Colon (tissue), 2 donors: ENCODE data around the gene SIN3A.
"Not testable (repeated sequence)": the region's sequence is repeated elsewhere in the genome, so short reads cannot be mapped to it uniquely, and the experiment has no call there.

Source experiments
- FAIRE-seq: peaks from 2 replicates; lab custom pipeline; 2012; peaks lifted over from hg19 to GRCh38; lab: Jason Lieb, UNC
- donor health status: control.
- donor health status: control.

SIN3A gene

DNA sequence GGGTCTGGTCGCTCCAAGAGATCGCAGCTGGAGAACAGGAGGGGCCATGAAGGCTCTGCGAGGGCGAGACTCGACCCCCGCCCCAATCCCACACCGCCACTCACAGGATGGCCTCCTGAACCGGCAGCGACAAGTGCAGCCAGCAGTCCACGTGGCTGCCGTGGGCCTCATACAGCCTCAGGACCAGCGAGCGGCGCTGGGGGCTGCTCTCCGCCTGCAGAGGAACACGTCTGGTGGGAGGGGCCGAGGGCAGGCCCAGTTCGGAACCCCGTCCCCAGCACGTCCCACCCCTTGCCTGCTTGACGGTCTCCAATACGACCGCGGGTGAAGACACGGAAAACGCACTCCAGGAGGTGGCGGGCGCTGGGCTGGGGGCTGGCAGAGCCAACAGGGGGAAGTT is 95.5 kb downstream of the SIN3A start:
- FAIRE-seq, result no peak

DNA sequence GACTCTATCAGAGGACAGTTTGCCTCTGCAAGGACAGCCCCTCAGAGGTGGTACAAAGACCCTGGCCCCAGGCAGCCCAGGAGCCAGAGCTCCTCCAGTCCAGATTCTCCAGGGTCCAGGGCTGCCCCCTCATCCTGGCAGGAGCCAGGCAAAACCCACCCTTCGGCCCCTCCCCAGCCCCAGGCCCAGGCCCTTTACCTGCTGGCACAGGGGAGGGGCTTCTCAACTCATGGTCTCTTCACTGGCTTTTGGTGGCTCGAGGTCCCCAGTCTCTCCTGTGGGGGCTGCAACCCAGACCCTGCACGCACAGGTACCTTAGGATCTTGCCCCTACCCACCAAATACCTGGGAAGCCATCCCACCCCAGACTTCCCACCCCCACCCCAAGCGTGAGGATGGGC is 96.1 kb downstream of the SIN3A start:
- no peak for FAIRE-seq

DNA sequence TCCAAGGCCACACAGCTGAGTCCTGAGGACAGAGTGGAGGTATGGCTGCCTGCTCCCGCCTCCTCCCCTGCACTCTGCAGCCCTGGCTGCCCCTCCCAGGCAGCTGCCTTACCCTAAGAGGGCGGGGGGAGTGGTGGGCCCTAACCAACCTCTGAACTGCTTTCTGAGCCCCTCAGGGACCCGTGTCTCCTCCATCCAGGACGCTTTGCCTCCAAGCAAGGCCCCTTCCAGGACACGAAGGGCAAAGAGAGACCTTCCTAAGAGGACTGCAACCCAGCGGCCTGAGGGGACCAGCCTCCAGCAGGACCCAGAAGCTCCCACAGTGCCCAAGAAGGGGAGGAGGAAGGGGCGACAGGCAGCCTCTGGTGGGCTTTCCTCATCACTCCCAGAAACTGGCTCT is 97.0 kb downstream of the SIN3A start:
- FAIRE-seq, result no peak

DNA sequence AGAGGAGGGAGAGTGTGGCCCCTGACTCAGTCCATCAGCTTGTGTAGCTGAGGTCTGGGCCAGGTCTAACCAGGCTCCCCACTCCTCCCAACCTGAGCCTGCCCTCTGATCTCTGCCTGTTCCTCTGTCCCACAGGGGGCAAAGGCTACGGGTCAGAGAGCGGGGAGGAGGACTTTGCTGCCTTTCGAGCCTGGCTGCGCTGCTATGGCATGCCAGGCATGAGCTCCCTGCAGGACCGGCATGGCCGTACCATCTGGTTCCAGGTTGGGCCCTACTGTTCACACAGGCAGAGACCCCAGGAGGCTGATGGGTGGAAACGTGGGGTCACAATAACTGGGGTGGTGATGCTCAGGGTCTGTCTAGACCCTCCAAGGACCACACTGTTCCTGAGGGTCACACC is 97.9 kb downstream of the SIN3A start:
- FAIRE-seq, result no peak

DNA sequence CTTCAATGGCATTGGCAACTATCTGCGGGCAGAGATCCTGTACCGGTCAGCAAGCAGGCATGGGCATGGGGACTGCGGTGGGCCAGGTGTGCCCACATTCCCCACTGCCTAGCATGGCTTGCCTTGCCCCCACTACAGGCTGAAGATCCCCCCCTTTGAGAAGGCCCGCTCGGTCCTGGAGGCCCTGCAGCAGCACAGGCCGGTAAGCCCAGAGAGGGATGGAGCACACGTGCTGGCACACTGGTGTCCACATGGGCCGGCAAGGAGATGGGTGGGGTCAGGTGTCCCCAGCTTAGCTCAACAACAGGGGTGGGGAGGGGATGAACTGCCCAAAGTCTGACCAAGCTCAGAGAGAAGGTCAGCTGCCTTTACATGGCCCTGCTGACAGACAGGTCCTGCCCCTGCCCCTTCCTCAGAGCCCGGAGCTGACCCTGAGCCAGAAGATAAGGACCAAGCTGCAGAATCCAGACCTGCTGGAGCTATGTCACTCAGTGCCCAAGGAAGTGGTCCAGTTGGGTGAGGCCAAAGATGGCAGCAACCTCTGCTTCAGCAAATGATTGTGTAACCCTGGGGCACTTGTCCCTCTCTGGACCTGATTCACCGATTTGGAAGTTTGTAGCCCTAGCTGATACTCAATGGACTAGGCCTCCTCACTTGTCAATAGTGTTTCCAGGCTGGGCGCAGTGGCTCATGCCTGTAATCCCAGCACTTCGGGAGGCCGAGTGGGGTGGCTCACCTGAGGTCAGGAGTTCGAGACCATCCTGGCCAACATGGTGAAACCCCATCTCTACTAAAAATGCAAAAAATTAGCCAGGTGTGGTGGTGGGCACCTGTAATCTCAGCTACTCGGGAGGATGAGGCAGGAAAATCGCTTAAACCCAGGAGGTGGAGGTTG is 99.1 kb downstream of the SIN3A start:
- no peak for FAIRE-seq

DNA sequence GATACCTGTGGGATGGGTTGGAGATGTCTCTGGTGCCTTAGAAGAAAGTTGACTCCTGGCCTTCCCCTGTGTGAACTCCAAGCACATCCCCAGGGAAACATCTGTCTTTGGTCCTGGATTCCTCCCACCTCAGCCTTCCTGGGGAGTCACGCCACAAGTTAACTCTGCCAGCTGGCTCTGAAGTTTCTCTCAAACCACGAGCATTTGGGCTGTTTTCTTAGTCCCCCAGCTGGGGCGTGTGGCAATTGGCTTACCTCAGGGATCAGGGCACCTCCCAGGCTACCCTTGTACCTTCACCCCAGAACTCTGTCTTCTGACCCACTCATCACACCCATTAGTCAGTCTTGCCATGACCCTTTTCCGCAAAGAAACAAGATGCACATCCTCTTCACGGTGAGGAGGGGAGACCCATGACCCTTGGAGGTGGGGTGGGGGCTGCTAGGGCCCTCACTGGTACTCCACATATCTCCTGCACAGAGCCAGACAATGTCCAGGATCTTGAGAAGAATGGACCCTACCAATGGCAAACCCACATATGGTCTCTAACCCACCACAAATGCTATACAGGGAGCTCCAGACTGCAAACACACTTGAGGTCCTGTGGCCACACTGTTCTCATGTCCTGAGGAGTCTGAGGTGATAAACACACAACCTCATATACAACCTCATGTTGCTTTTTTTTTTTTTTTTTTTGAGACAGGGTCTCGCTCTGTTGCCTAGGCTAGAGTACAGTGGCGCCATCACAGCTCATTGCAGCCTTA is 100.7 kb downstream of the SIN3A start:
- no peak for FAIRE-seq

DNA sequence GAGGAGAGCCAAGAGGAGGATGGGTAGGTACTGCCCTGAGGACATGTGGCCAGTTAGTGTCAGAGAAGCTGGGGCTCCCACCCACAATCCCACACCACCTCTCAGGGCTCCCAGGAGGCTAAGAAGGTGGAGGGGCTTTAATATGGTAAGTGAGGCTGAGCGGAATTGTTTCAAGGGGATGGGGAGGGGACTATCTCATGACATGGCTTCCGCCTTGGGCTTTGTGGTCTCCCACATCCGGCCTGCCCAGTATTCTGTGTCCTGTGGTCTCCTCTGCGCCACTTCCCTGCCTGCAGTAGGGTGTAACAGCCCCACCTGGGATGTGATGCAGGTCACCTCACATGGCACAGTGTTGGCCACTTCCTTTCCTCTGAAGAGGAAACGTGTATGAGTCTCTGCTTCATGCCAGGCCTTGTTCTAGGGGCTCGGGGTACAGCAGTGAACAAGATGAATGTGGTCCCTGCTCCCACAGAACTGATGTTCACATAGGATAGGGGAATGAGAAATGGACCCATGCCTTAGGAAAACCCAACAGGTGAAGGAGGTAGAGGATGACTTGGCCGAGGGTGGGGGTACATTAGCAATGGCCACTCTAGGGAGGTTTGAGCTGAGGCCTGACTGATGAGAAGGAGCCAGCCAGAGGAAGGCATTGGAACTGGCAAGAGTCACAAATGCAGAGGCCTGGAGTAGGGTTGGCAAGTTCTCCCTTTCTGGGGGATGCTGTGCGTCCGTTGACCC is 101.5 kb downstream of the SIN3A start:
- FAIRE-seq, result no peak

DNA sequence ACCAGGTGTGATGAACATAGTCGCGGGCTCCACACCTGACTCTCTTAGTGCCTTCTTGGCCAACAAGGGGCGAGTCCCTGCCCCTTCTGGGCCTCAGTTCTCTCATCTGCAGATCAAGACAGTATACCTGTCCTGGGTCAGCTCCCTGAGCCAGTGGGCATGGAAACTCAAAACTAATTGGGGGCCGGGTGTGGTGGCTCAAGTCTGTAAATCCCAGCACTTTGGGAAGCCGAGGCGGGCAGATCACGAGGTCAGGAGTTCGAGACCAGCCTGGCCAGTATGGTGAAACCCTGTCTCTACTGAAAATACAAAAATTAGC is 102.2 kb downstream of the SIN3A start:
- not testable (repeated sequence) for FAIRE-seq

DNA sequence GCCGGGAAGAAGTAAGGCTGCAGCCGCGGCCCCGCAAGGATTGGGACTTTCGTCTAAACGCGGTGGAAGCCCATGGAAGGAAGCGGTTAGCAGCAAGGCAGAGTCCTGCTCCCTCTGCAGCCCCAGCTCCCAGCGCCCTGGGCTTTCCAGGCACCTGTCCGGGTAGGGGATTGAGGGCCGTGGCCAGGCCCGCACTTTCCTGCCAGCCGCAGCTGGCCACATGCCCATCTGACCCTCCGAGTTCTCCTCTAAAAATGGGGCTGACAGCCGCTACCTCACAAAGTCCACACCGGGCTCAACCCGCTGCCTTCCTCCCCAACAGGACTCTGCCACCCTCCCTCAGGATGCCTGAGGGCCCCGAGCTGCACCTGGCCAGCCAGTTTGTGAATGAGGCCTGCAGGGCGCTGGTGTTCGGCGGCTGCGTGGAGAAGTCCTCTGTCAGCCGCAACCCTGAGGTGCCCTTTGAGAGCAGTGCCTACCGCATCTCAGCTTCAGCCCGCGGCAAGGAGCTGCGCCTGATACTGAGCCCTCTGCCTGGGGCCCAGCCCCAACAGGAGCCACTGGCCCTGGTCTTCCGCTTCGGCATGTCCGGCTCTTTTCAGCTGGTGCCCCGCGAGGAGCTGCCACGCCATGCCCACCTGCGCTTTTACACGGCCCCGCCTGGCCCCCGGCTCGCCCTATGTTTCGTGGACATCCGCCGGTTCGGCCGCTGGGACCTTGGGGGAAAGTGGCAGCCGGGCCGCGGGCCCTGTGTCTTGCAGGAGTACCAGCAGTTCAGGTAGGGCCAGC is 102.7 kb downstream of the SIN3A start:
- FAIRE-seq, result no peak

DNA sequence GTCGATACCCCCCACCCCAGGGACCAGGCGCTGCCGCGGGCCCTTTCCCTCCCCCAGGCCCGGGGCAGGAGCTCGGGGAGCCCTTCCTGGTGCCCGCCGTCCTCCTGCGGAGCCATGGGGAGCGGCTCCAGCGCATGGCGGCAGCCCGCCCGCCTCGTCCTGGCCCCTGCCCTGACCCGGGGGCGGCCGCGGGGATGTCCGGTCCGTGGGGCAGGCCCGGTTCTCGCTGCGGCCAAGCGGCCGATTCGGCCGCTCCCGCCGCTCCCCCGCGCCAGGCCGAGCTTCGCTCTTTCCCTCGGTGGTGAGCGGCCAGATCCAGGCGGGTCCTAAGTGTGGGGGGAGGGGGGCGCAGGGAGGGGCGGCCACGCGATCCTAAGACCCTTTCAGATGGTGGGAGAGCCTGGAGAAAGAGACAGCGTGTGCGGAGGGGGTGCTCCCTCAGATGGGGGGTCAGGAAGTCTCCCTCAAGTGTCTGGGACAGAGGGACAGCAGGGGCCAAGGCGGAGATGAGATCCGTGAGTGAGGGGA is 103.4 kb downstream of the SIN3A start:
- no peak for FAIRE-seq

DNA sequence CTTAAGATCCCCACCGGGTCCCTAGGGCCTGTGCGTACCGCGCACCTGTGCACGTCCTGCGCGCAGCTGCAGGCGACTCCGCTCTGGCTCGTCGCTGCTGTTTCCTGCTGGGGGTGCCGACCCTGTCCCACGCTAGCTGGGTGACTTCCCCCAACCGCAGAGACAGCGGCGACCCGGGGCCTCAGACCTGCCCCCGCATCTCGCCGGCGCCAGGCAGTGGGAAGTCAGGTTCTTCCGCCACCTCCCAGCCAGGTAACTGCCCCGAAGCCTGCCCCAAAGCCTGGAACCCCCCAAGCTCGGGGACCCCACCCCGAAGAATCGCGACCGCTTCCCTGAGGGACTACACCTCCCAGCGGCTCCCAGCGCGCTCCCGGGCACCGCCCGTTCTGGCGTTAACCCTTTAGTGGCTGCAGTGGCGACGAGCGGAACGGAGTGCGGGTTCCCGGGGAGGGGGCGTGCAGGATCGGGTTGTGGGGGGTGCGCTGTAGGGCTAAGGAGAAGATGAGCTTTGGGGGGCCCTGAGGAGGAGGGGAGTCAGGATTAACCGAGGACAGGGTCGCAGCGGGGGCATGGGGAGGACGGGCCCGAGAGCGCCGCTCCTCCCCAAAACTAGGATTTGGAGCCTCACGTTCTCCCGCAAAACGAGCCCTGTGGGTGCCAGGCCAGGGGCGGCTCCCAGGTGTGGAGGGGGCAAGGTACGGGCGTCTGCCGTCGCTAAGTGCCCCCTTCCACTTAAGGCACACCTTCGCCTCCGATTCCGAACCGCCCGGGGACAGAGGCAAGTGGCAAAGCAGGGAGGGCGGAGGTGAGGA is 104.1 kb downstream of the SIN3A start:
- FAIRE-seq, result no peak

DNA sequence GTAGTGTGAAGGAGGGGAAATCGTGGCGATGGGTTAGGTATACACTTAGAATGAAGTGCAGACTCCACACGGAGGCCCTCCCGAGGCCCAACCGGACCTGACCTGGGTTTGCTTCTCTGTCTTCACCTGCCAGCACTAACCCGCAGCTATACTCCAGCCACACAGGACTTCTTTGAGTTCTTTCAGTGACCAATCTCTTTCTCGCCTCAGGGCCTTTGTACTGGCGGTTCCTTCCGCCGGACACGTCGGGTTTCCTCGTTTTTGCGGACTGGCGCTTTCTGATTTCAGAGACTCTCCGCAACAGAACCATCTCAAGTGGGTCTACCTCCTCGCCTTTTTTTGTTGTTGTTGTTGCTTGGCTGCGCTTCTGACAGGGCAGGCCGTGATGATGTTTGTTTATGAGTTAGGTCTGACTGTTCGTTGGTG is 104.7 kb downstream of the SIN3A start, which contains the start of gene NEIL1:
Gene NEIL1, plus strand, starts transcription at position 244 of the 426 bp plus-strand sequence. CDS start 1,867 bp downstream, outside the sequence.
- FAIRE-seq, result no peak

DNA sequence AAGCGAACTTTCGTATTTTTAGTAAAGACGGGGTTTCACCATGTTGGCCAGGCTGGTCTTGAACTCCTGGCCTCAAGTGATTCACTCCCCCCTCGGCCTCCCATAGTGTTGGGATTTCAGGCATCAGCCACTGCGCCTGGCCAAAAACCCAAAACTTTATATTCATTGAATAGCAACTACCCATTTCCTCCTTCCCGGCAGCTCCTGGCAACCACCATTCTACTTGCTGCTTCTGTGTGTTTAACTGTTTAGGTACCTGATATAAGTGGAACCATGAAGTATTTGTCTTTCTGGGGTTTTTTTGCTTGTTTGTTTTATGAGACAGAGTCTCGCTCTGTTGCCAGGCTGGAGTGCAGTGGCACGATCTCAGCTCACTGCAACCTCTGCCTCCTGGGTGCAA is 107.5 kb downstream of the SIN3A start:
- not testable (repeated sequence) for FAIRE-seq

DNA sequence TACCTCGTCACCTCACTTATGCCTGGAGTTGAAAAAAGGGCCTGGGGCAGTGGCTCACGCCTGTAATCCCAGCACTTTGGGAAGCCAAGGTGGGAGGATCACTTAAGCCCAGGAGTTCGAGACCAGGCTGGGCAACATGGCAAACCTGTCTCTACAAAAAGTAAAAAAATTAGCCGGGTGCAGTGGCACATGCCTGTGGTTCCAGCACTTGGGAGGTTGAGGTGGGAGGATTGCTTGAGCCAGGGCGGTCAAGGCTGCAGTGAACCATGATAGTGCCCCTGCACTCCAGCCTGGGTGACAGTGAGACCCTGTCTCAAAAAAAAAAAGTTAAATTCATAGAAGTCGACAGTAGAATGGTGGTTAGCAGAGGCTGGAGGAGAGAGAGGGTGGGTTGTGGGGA is 109.3 kb downstream of the SIN3A start:
- no peak for FAIRE-seq

DNA sequence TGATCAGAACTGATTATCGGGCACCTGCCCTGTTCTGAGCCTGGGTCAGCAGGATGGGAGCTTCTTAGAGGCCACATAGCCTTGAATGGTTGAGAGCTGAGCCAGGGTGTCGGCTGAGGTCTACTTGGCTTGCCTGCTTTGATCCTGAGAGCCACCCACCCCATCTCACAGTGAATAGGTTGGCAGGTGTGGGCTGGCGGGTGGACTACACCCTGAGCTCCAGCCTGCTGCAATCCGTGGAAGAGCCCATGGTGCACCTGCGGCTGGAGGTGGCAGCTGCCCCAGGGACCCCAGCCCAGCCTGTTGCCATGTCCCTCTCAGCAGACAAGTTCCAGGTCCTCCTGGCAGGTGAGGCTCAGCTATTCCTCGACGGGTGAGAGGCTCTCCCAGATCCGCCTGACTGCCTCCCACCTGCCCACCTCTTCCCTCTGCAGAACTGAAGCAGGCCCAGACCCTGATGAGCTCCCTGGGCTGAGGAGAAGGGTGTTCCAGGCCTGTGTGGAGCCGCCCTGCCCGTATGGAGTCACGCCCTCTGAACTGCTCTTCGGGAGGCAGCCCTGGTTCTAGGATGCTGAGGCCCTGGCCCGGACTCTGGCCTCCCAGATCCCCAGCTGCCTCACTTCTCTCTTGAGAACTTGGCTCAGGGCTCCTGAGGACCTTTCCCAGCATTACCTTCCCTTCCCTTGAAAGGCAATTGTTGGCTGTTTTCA is 111.8 kb downstream of the SIN3A start:
- no peak for FAIRE-seq

DNA sequence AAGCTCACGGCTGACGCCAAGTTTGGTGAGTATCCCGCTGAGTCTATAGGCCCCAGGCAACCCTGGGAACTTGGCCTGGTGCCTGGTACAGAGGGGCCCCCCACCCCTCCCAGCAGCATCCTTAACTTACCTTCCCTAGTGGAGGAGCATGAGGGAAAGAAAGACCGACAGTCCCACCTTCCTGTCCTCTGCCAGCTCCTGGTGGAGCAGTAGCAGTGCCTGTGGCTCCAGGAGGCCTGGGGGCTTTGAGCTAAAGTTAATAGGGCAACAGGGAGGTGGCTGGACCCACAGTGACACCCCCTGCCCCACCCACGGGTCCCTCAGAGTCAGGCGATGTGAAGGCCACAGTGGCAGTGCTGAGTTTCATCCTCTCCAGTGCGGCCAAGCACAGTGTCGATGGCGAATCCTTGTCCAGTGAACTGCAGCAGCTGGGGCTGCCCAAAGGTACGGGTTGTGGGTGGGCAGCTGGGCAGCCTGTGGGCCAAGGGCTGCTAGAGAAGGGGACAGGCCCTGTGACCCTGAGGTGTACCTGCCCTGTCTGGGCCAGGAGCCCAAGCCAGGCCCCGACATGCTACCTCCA is 112.7 kb downstream of the SIN3A start:
- no peak for FAIRE-seq

DNA sequence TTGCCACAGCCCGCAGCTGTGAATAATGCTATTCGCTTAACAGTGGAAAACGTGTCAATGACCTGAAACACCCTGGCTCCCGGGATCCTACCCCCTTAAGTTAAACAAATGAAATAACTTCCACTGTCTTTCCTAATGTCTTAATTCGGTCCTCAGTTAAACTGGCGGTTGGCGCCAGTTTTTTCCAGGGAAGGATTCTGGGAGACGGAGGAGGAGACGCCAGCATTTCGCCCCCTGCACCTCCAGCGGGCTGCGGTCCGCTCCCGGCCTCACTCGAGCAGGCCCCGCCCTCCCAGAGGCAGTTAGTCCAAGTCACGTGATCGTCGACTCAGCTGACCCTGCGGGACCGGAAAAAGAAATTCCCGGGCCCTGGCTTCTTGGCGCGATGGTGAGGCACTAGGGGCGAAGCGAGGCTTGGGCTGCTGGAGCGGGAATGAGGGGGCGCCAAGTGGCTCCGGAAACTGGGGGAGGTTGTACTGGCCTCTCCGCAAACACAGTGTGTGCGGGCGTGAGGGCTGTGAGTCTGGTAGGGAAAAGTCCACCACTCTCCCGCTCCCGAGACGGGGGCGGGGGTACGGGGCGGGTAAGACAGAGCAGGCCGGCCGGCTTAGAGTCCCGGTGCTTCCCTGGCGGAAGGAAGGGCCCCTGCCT is 115.7 kb downstream of the SIN3A start, which contains the start of gene COMMD4:
Gene COMMD4, plus strand, starts transcription at position 359 of the 651 bp plus-strand sequence. Its CDS starts 27 bp downstream, at position 386.
- FAIRE-seq, result no peak

DNA sequence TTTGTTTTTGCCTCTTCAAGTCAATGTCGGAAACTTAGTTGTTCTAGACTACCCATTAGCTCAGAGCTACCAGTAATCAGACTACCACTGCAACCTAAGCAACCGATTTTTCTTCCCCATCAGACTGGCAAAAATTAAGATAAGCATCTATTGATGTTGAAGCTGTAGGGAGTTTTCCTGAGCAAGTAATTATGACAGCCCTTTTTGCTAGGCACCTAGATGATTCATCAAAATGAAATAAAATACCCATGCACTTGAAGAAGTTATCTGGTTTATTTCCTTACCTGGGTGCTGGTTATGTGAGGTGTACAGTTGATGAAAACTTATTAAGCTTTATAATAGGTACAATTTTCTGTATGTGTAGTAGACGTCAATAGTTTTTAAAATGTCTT is 116.2 kb downstream of the SIN3A start:
- FAIRE-seq, result no peak
